SK-N-MC (cell line): Measurements from ENCODE around the gene GIMAP5.

Source experiments
- DNase-seq: peaks from one replicate; pipeline ENCODE4 v3.0.0-alpha.2; 2011; ENCODE audit warnings: low read depth, low spot score
- H3K27ac ChIP-seq: fragments of 200-600 bp; sonication (generic); 2 replicates; pipeline ENCODE4 v1.5.1; 2016; ENCODE audit warnings: mixed run types
- H3K36me3 ChIP-seq: fragments of 200-600 bp; sonication (generic); 2 replicates; pipeline ENCODE4 v1.6.1; 2017; ENCODE audit warnings: antibody characterized with exemption, low read length, mixed read lengths; ENCODE audit not compliant: insufficient read depth
- H3K4me3 ChIP-seq: fragments of 200-600 bp; sonication (generic); 2 replicates; pipeline ENCODE4 v1.5.1; 2016
- H3K9ac ChIP-seq: fragments of 200-600 bp; sonication (generic); 2 replicates; pipeline ENCODE4 v1.8.0; 2017; ENCODE audit warnings: mixed run types, mixed read lengths; ENCODE audit not compliant: insufficient read length
- H3K9me3 ChIP-seq: fragments of 200-600 bp; sonication (generic); 2 replicates; pipeline ENCODE4 v1.6.1; 2017; ENCODE audit warnings: low read depth, mild to moderate bottlenecking, antibody characterized with exemption, low read length, moderate library complexity, mixed read lengths
- EZH2 ChIP-seq: fragments of 200-600 bp; sonication (generic); IDR thresholded peaks from one replicate; pipeline ENCODE4 v1.6.1; 2017; ENCODE audit warnings: antibody characterized with exemption
- FOXP2 ChIP-seq: optimal IDR thresholded peaks from 2 replicates; pipeline ENCODE3; 2011; ENCODE audit warnings: mild to moderate bottlenecking, moderate library complexity; ENCODE audit not compliant: insufficient read depth; ENCODE audit errors: extremely low read length, control extremely low read depth
- POLR2AphosphoS5 ChIP-seq: IDR thresholded peaks from 2 replicates; pipeline ENCODE4 v1.6.1; 2012; ENCODE audit warnings: mild to moderate bottlenecking, low read depth, low read length, borderline replicate concordance

GIMAP5 gene

DNA sequence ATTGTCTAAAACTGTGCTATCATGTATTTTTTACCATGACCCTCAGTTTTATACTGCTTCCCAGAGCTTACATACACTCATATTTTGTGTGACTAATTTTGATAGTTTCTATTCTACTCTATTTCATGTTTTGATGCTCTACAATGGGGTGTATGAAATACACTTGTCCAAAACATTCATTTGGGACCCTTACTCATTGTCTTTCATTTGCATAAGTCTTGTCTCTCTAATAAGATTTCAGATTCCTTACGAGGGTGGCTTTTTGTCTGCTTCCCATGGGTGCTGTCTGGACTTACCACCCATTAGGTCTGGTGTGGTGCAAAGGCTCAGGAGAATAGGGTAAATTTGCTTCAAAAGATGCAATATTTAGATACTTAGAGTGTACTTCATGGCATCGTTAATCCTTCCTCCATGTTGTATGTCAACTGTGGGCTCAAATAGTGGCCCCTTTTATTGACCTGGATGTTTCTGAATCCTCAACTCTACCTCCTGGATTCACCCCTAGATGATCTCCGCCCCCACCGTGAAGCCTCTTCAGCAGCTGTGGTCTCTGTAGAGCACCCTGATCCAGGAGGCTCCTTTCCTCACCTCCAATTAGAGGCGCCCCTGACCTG, 3.6 kb upstream of the GIMAP5 start:
- TF ChIP-seq POLR2AphosphoS5 (no peak), EZH2 (no peak), FOXP2 (no peak)
- Histone ChIP-seq H3K9ac (no peak overlapping the region), H3K9me3 (0 out of 2 replicates have a peak, but pooled peaks cover 3% of the 10 kb centered on the region), H3K4me3 (no peak overlapping the region), H3K36me3 (no peaks in the 10 kb centered on the region), H3K27ac (no peak overlapping the region)
- no peak for DNase-seq

DNA sequence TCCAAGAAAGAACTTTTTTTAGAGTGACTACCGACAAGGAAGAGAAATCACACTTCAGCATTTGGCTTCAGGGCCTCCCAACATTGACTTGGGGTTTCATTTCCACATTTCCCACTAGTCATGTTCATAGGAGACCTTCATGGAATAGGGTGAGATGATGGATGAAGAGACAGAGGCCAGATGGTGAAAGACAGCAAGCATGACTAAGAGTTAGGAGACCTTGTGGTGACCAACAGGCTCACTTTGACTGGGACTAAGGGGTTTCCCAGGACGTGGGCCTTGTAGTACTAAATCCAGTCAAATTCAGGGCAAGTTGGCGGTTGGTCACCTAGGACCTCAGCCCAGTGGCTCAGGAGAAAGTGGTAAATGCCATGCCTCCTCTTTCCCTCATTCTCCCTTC, 3.0 kb upstream of the GIMAP5 start:
- Histone ChIP-seq H3K36me3 (no peaks in the 10 kb centered on the region), H3K9ac (no peak overlapping the region), H3K27ac (no peak overlapping the region), H3K9me3 (no peaks in the 10 kb centered on the region), H3K4me3 (no peak overlapping the region)
- DNase-seq, result no peak
- TF ChIP-seq EZH2 (no peak), FOXP2 (no peak), POLR2AphosphoS5 (no peak)

- no peak overlapping the region for H3K4me3 ChIP-seq
- H3K9me3 ChIP-seq, result no peaks in the 10 kb centered on the region
- no peaks in the 10 kb centered on the region for H3K36me3 ChIP-seq
- no peak overlapping the region for H3K27ac ChIP-seq
- TF ChIP-seq EZH2 (no peak), POLR2AphosphoS5 (no peak), FOXP2 (no peak)
- DNase-seq, result no peak
- no peak overlapping the region for H3K9ac ChIP-seq
Observed at GRCh38 chr7:150735596-150736358, 1.4 kb upstream of the GIMAP5 start.

DNA sequence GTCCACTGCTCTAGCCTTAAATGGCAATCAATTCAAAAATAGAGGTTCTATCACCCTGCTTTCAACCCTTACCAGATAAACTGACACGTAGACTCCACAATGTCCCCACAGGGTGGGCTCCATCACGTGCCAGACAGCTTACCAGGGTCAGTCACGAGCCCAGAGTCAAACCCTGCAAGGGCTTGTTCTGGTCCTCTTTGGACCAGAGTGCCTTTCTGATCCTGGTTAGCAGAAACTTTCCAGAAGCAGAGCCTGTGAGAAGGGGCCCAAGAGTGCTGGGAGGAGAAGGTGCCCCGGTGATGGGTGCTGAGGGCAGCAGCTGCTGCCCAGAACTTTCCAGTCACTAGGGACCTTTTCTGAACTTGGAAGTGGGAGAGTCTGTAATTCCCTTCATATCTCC, 354 bp upstream of the GIMAP5 start:
- Histone ChIP-seq H3K36me3 (no peaks in the 10 kb centered on the region), H3K9me3 (no peaks in the 10 kb centered on the region), H3K27ac (no peak overlapping the region), H3K4me3 (no peak overlapping the region), H3K9ac (no peak overlapping the region)
- DNase-seq, result no peak
- TF ChIP-seq FOXP2 (no peak), EZH2 (no peak), POLR2AphosphoS5 (no peak)

- TF ChIP-seq EZH2 (no peak), POLR2AphosphoS5 (no peak), FOXP2 (no peak)
- Histone ChIP-seq H3K27ac (no peak overlapping the region), H3K9ac (no peak overlapping the region), H3K9me3 (no peaks in the 10 kb centered on the region), H3K4me3 (no peak overlapping the region), H3K36me3 (no peaks in the 10 kb centered on the region)
- no peak for DNase-seq
Observed at GRCh38 chr7:150738092-150738491, 874 bp downstream of the GIMAP5 start.

- Histone ChIP-seq H3K27ac (no peak overlapping the region), H3K4me3 (no peak overlapping the region), H3K9ac (no peak overlapping the region), H3K9me3 (no peaks in the 10 kb centered on the region), H3K36me3 (no peaks in the 10 kb centered on the region)
- DNase-seq, result no peak
- TF ChIP-seq POLR2AphosphoS5 (no peak), FOXP2 (no peak), EZH2 (no peak)
Observed at GRCh38 chr7:150738591-150739001, 1.4 kb downstream of the GIMAP5 start.

DNA sequence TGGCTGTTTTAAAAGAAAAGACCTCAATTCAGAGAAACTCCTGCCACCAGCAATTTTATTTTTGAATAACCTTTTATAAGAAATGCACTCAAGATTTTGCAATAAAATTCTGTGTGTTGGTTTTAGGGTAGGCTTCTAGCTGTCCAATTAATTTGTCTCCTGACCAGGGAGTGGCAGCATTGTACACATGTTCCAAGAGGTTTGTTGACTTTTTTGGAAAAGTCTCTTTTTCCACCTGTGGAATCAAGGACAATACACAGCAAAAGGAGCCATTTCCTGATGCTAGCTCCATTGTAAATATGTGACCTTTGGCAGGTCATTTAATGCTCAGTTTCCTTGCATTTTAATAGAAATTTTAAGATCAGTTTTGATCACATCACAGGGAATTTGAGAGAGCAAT, 1.8 kb downstream of the GIMAP5 start:
- no peak overlapping the region for H3K9ac ChIP-seq
- no peak for DNase-seq
- no peak overlapping the region for H3K4me3 ChIP-seq
- no peak for TF ChIP-seq FOXP2
- TF ChIP-seq EZH2, result no peak
- no peak for TF ChIP-seq POLR2AphosphoS5
- no peaks in the 10 kb centered on the region for H3K9me3 ChIP-seq
- H3K36me3 ChIP-seq, result no peaks in the 10 kb centered on the region
- no peak overlapping the region for H3K27ac ChIP-seq

GRCh38 chr7:150740053-150740452, 2.8 kb downstream of the GIMAP5 start:
- H3K27ac ChIP-seq, result no peak overlapping the region
- H3K4me3 ChIP-seq, result no peak overlapping the region
- DNase-seq, result no peak
- H3K9ac ChIP-seq, result no peak overlapping the region
- no peaks in the 10 kb centered on the region for H3K9me3 ChIP-seq
- no peak for TF ChIP-seq POLR2AphosphoS5
- TF ChIP-seq EZH2, result no peak
- TF ChIP-seq FOXP2, result no peak
- no peaks in the 10 kb centered on the region for H3K36me3 ChIP-seq
